Astrocyte (in vitro differentiated cells and primary cell): Measurements from ENCODE around the gene CTNNAL1. TPM values are rescaled to one million over a fixed set of nuclear protein-coding genes. Genes with fewer than 3 reads are reported as not detected.

ENCODE experiments used
- DNase-seq: peaks from one replicate; pipeline ENCODE4 v3.0.0-alpha.2; 2010; ENCODE audit warnings: low read depth
- FAIRE-seq: peaks from 2 replicates; lab custom pipeline; 2011; peaks lifted over from hg19 to GRCh38; lab: Jason Lieb, UNC
- H2AFZ ChIP-seq: 2 replicates; pipeline ENCODE4 v1.6.0; 2012; ENCODE audit warnings: low read depth, low read length, inconsistent platforms
- H3K27ac ChIP-seq: 2 replicates; pipeline ENCODE4 v1.5.1; 2011; ENCODE audit warnings: low read depth, low read length, inconsistent platforms
- H3K27me3 ChIP-seq: 2 replicates; pipeline ENCODE4 v1.6.0; 2011; ENCODE audit warnings: low read length, inconsistent platforms; ENCODE audit not compliant: insufficient read depth
- H3K36me3 ChIP-seq: 2 replicates; pipeline ENCODE4 v1.5.1; 2011; ENCODE audit warnings: low read length, inconsistent platforms; ENCODE audit not compliant: insufficient read depth
- H3K4me1 ChIP-seq: 2 replicates; pipeline ENCODE4 v1.5.1; 2011; ENCODE audit warnings: low read length, inconsistent platforms; ENCODE audit not compliant: insufficient read depth
- H3K4me2 ChIP-seq: 2 replicates; pipeline ENCODE4 v1.6.0; 2012; ENCODE audit warnings: low read length, inconsistent platforms
- H3K4me3 ChIP-seq: 2 replicates; pipeline ENCODE4 v1.5.1; 2011; ENCODE audit warnings: low read depth, mild to moderate bottlenecking, low read length, inconsistent platforms; ENCODE audit not compliant: insufficient read depth
- H3K79me2 ChIP-seq: 2 replicates; pipeline ENCODE4 v1.6.0; 2012; ENCODE audit warnings: mild to moderate bottlenecking, low read length, inconsistent platforms; ENCODE audit not compliant: insufficient read depth
- H3K9ac ChIP-seq: 2 replicates; pipeline ENCODE4 v1.6.0; 2012; ENCODE audit warnings: mild to moderate bottlenecking, low read length, inconsistent platforms
- H3K9me3 ChIP-seq: 2 replicates; pipeline ENCODE4 v1.5.1; 2012; ENCODE audit warnings: low read depth, mild to moderate bottlenecking, low read length, inconsistent platforms; ENCODE audit not compliant: insufficient read depth
- H4K20me1 ChIP-seq: 2 replicates; pipeline ENCODE4 v1.6.0; 2012; ENCODE audit warnings: low read length, inconsistent platforms; ENCODE audit not compliant: insufficient read depth
- H3K27ac Mint-ChIP-seq: one replicate; pipeline ENCODE4 v1.8.0; 2021; ENCODE audit warnings: mild to moderate bottlenecking, mixed read lengths; ENCODE audit not compliant: unreplicated experiment
- H3K27me3 Mint-ChIP-seq: one replicate; pipeline ENCODE4 v1.8.0; 2021; ENCODE audit warnings: low read depth, mixed read lengths; ENCODE audit not compliant: unreplicated experiment
- H3K36me3 Mint-ChIP-seq: one replicate; pipeline ENCODE4 v1.8.0; 2021; ENCODE audit warnings: low read depth, mixed read lengths; ENCODE audit not compliant: unreplicated experiment
- H3K4me1 Mint-ChIP-seq: one replicate; pipeline ENCODE4 v1.8.0; 2021; ENCODE audit warnings: low read depth, mixed read lengths; ENCODE audit not compliant: unreplicated experiment
- H3K4me3 Mint-ChIP-seq: one replicate; pipeline ENCODE4 v1.8.0; 2021; ENCODE audit warnings: mild to moderate bottlenecking, moderate library complexity, mixed read lengths; ENCODE audit not compliant: unreplicated experiment
- H3K9me3 Mint-ChIP-seq: one replicate; pipeline ENCODE4 v1.8.0; 2021; ENCODE audit warnings: mild to moderate bottlenecking, mixed read lengths; ENCODE audit not compliant: unreplicated experiment
- CTCF ChIP-seq: IDR thresholded peaks from 2 replicates; pipeline ENCODE4 v1.5.1; 2011; ENCODE audit warnings: low read depth, mild to moderate bottlenecking, inconsistent platforms, low read length, moderate library complexity; ENCODE audit not compliant: insufficient read depth
- EZH2 ChIP-seq: IDR thresholded peaks from 2 replicates; pipeline ENCODE4 v1.6.1; 2012; ENCODE audit warnings: mild to moderate bottlenecking, low read length, inconsistent platforms; ENCODE audit not compliant: insufficient read depth
- total RNA-seq: library from RNA; stranded (reverse); gene quantifications from 2 replicates; pipeline ENCODE4 v1.2.1, GENCODE V29; 2021

Gene CTNNAL1
- total RNA-seq, 1 donor from 2014 or later, result 35.1 TPM

- no peaks in the 10 kb centered on the region for H3K9me3 ChIP-seq
- no peaks in the 10 kb centered on the region for H3K27me3 Mint-ChIP-seq
- H3K27ac Mint-ChIP-seq, result no peak overlapping the region
- H3K27me3 ChIP-seq, result no peaks in the 10 kb centered on the region
- no peak overlapping the region for H3K4me3 ChIP-seq
- no peak overlapping the region for H3K4me3 Mint-ChIP-seq
- peaks cover 33% of the 10 kb centered on the region for H3K79me2 ChIP-seq
- FAIRE-seq (peak; percentile 55), DNase-seq (peak; percentile 60)
- H4K20me1 ChIP-seq, result peaks cover 30% of the 10 kb centered on the region
- no peaks in the 10 kb centered on the region for H3K9me3 Mint-ChIP-seq
- H3K36me3 Mint-ChIP-seq, result peaks cover 7% of the 10 kb centered on the region
- no peak overlapping the region for H3K4me2 ChIP-seq
- H3K36me3 ChIP-seq, result peaks cover 19% of the 10 kb centered on the region
- no peak overlapping the region for H3K9ac ChIP-seq
- peaks cover 2% of the 10 kb centered on the region for H3K4me1 Mint-ChIP-seq
- H3K27ac ChIP-seq, result no peak overlapping the region
- no peaks in the 10 kb centered on the region for H3K4me1 ChIP-seq
- TF ChIP-seq EZH2 (no peak), CTCF (no peak)
- H2AFZ ChIP-seq, result no peak overlapping the region
Measured at GRCh38 chr9:108991479-108991878, 21.8 kb downstream of the CTNNAL1 start.

- FAIRE-seq (no peak), DNase-seq (no peak)
- peaks cover 31% of the 10 kb centered on the region for H3K36me3 ChIP-seq
- no peak overlapping the region for H3K27ac ChIP-seq
- TF ChIP-seq CTCF, result no peak
- no peak for TF ChIP-seq EZH2
- H3K9ac ChIP-seq, result no peak overlapping the region
- H3K27me3 Mint-ChIP-seq, result no peaks in the 10 kb centered on the region
- no peaks in the 10 kb centered on the region for H3K9me3 ChIP-seq
- H3K4me1 Mint-ChIP-seq, result no peaks in the 10 kb centered on the region
- H3K4me3 ChIP-seq, result no peak overlapping the region
- no peaks in the 10 kb centered on the region for H3K9me3 Mint-ChIP-seq
- H3K79me2 ChIP-seq, result no peaks in the 10 kb centered on the region
- H3K4me1 ChIP-seq, result no peaks in the 10 kb centered on the region
- H3K27ac Mint-ChIP-seq, result no peak overlapping the region
- no peak overlapping the region for H3K4me3 Mint-ChIP-seq
- H3K36me3 Mint-ChIP-seq, result peaks cover 4% of the 10 kb centered on the region
- peaks cover 9% of the 10 kb centered on the region for H4K20me1 ChIP-seq
- H3K4me2 ChIP-seq, result no peak overlapping the region
- H3K27me3 ChIP-seq, result no peaks in the 10 kb centered on the region
- H2AFZ ChIP-seq, result no peak overlapping the region
Measured at GRCh38 chr9:108983885-108984284, 29.4 kb downstream of the CTNNAL1 start.

- FAIRE-seq (no peak), DNase-seq (no peak)
- TF ChIP-seq CTCF (no peak), EZH2 (no peak)
- no peaks in the 10 kb centered on the region for H3K4me1 ChIP-seq
- H3K4me3 Mint-ChIP-seq, result no peak overlapping the region
- H3K9me3 Mint-ChIP-seq, result no peaks in the 10 kb centered on the region
- H3K9ac ChIP-seq, result no peak overlapping the region
- peaks cover 2% of the 10 kb centered on the region for H3K36me3 Mint-ChIP-seq
- H3K27ac Mint-ChIP-seq, result no peak overlapping the region
- no peak overlapping the region for H3K4me2 ChIP-seq
- H2AFZ ChIP-seq, result no peak overlapping the region
- H3K27me3 Mint-ChIP-seq, result no peaks in the 10 kb centered on the region
- H3K4me1 Mint-ChIP-seq, result no peaks in the 10 kb centered on the region
- H3K27ac ChIP-seq, result no peak overlapping the region
- H3K27me3 ChIP-seq, result no peaks in the 10 kb centered on the region
- no peaks in the 10 kb centered on the region for H3K9me3 ChIP-seq
- H3K79me2 ChIP-seq, result no peaks in the 10 kb centered on the region
- peaks cover 32% of the 10 kb centered on the region for H3K36me3 ChIP-seq
- H4K20me1 ChIP-seq, result peaks cover 4% of the 10 kb centered on the region
- no peak overlapping the region for H3K4me3 ChIP-seq
Measured at GRCh38 chr9:108980893-108981292, 32.4 kb downstream of the CTNNAL1 start.
